Lower lobe of right lung (tissue), 2 donors: Measurements from ENCODE around the gene HENMT1. TPM values are rescaled to one million over a fixed set of nuclear protein-coding genes. Genes with fewer than 3 reads are reported as not detected.

Source experiments
- ATAC-seq, 2 donors: fragments of 200-7000 bp; cut with Tn5 transposase; one replicate each; pipeline ENCODE4 v1.9.1; 2020 to 2022; ENCODE audit warnings: mild to moderate bottlenecking in 2 of 2, moderate library complexity in 2 of 2
- DNase-seq: peaks from one replicate; pipeline ENCODE4 v3.0.0-alpha.2; 2020
- H3K27ac ChIP-seq: fragments of 200-600 bp; one replicate; pipeline ENCODE4 v1.8.0; 2022
- H3K27me3 ChIP-seq: fragments of 200-600 bp; one replicate; pipeline ENCODE4 v1.8.0; 2022; ENCODE audit warnings: low read depth
- H3K36me3 ChIP-seq: fragments of 200-600 bp; one replicate; pipeline ENCODE4 v1.8.0; 2022; ENCODE audit warnings: mild to moderate bottlenecking
- H3K4me1 ChIP-seq: fragments of 200-600 bp; one replicate; pipeline ENCODE4 v1.8.0; 2022
- H3K4me3 ChIP-seq: fragments of 200-600 bp; one replicate; pipeline ENCODE4 v1.8.0; 2022; ENCODE audit warnings: mild to moderate bottlenecking
- H3K9me3 ChIP-seq: fragments of 200-600 bp; one replicate; pipeline ENCODE4 v1.8.0; 2022
- intact Hi-C: fragments of 100-400 bp; cut with DNase I; formaldehyde crosslinking; loops from one replicate; pipeline ENCODE4 v1.11.0; 2022
- total RNA-seq: library from RNA; stranded (reverse); fragmentation: NEBNext Ultra II Directional; extraction: Animal tissue kit (Norgen Biotek cat#: 25700); gene quantifications from one replicate; pipeline ENCODE4 v1.2.1, GENCODE V29; 2021
- TF ChIP-seq, protein P1 (sequence below): fragments of 200-600 bp; IDR thresholded peaks from one replicate; pipeline ENCODE4 v1.8.0; 2022; ENCODE audit warnings: antibody characterized with exemption, mild to moderate bottlenecking
- donor health status: DM: no; HTN: yes; CAD: no; lungs with severe emphysema.

HENMT1 gene
- total RNA-seq, 1 donor from 2014 or later: 6.5 TPM

DNA sequence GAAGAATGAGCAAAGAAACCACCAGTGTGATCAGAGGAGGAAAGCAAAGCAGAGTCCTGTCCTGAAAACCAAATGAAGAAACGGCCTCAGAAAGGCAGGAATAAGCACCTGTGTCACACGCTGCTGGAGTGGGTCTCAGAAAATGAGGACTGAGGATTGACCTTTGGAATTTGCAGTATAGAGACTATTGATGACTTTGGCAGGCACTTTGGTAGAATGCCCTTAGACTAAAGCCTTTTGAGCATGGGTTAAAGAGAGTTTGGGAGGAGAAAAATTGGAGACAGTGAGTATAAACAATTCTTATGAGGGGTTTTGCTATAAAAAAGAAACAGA is 43.2 kb downstream of the HENMT1 start:
- intact Hi-C loops: no loop called here
- H3K9me3 ChIP-seq: no peaks in the 10 kb centered on the region
- H3K4me3 ChIP-seq: no peak overlapping the region
- H3K27me3 ChIP-seq: no peaks in the 10 kb centered on the region
- H3K27ac ChIP-seq: no peak overlapping the region
- ATAC-seq (no peak), DNase-seq (no peak)
- TF ChIP-seq, protein P1, sequence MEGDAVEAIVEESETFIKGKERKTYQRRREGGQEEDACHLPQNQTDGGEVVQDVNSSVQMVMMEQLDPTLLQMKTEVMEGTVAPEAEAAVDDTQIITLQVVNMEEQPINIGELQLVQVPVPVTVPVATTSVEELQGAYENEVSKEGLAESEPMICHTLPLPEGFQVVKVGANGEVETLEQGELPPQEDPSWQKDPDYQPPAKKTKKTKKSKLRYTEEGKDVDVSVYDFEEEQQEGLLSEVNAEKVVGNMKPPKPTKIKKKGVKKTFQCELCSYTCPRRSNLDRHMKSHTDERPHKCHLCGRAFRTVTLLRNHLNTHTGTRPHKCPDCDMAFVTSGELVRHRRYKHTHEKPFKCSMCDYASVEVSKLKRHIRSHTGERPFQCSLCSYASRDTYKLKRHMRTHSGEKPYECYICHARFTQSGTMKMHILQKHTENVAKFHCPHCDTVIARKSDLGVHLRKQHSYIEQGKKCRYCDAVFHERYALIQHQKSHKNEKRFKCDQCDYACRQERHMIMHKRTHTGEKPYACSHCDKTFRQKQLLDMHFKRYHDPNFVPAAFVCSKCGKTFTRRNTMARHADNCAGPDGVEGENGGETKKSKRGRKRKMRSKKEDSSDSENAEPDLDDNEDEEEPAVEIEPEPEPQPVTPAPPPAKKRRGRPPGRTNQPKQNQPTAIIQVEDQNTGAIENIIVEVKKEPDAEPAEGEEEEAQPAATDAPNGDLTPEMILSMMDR: no peak
- peaks cover 4% of the 10 kb centered on the region for H3K36me3 ChIP-seq
- no peaks in the 10 kb centered on the region for H3K4me1 ChIP-seq

DNA sequence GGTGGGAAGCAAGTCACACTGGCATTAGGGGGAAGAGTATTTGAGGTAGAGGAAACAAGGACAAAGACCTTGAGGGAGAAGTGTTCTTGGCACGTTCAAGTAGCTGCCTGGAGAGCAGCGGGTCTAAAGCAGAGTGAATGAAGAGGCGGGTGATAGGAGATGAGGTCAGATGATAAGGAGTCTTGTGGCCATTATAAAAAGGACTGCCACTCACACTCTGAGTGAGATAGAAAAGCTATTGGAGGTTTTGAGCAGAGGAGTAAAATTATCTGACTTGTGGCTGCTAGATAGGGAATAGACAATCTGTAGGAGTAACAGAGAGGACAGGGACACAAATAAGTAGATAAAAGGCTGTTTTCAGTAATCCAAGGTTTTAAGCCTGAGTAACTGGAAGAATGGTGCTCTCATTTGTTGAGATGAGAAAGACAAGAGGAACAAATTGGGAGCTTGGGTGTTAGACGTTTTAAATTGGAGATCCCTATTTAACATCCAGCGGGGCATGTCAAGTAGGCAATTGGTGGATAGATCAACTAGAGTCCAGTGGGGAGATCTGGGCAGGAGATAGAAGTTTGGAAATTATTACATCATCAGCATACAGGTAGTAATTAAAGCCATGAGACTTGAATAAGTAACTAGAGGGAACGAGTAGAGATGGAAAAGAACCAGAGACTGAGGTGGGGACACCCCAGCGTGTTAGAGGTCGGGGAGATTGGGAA is 43.7 kb downstream of the HENMT1 start:
- no peak for DNase-seq
- H3K4me1 ChIP-seq: no peaks in the 10 kb centered on the region
- no peaks in the 10 kb centered on the region for H3K27me3 ChIP-seq
- peaks cover 8% of the 10 kb centered on the region for H3K36me3 ChIP-seq
- intact Hi-C loops: no loop called here
- TF ChIP-seq, protein P1: no peak
- no peak for ATAC-seq
- H3K9me3 ChIP-seq: no peaks in the 10 kb centered on the region
- H3K27ac ChIP-seq: no peak overlapping the region
- H3K4me3 ChIP-seq: no peak overlapping the region

DNA sequence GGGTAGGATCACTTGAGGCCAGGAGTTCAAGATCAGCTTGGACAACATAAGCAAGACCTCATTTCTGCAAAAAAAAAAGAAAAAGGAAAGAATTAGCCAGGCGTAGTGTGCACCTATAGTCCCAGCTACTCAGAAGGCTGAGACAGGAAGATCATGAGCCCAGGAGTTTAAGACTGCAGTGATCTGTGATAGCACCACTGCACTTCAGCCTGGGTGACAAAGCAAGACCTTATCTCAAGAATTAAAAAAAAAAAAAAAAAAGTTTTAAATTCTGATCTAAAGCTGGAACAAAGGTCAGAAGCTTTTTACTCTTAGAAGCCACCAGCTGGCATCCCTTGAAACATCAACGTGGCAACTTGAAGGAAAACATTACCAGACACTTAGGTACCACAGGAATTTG is 45.3 kb downstream of the HENMT1 start:
- H3K27ac ChIP-seq: no peak overlapping the region
- H3K4me3 ChIP-seq: no peak overlapping the region
- peaks cover 8% of the 10 kb centered on the region for H3K36me3 ChIP-seq
- no peaks in the 10 kb centered on the region for H3K27me3 ChIP-seq
- DNase-seq (no peak), ATAC-seq (no peak)
- TF ChIP-seq, protein P1: no peak
- H3K4me1 ChIP-seq: no peaks in the 10 kb centered on the region
- H3K9me3 ChIP-seq: no peaks in the 10 kb centered on the region
- intact Hi-C loops: no loop called here

DNA sequence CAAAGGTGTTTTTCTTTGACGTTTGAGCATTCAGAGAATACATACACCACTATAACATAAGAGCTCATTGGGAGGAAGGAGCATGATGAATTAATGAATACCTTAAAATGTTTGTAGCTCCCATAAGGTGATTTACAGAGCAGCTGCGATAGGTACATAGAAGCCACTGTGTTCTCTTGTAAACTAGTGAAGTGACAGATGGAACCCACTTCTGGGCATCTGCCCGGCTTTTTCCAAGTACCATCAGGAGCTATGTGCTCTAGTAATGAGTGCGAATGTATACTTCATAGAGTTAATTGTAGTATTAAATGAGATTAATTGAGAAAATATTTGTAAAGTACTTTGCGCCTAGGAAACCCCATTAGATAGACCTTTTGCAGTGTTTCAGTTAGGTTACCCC is 48.4 kb downstream of the HENMT1 start:
- Histone ChIP-seq H3K36me3 (peaks cover 12% of the 10 kb centered on the region), H3K27ac (no peak overlapping the region), H3K9me3 (no peaks in the 10 kb centered on the region), H3K4me1 (peaks cover 13% of the 10 kb centered on the region), H3K27me3 (no peaks in the 10 kb centered on the region), H3K4me3 (no peak overlapping the region)
- no peak for DNase-seq
- intact Hi-C loops: no loop called here
- no peak for ATAC-seq
- TF ChIP-seq, protein P1: no peak

DNA sequence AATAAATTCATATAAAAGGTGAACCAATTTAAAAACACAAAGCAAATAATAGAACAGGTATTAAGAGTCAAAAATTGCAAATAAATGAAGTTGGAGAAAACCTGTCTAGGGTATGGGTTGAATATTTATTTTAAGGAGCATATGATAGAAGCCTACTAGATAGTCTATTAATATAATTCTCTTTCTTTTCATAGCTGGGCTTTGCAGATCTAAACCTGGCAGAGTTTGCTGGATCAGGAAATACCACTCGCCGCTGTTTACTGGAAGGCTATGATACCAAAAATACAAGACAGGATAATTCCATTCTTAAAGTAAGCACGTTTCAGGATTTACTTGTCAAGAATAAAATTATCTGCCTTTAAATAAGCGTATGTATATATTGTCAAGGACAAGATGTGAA is 48.9 kb downstream of the HENMT1 start:
- DNase-seq (no peak), ATAC-seq (no peak)
- Histone ChIP-seq H3K27me3 (no peaks in the 10 kb centered on the region), H3K4me1 (peaks cover 13% of the 10 kb centered on the region), H3K4me3 (no peak overlapping the region), H3K9me3 (no peaks in the 10 kb centered on the region), H3K36me3 (peaks cover 15% of the 10 kb centered on the region), H3K27ac (no peak overlapping the region)
- intact Hi-C loops: no loop called here
- TF ChIP-seq, protein P1: no peak
